ENCODE measurements around the gene FANCD2.

- TF ChIP-seq CTCF (conservative IDR thresholded peaks at IDR 0.05) (no peak), EZH2 (IDR thresholded peaks at IDR 0.05; ENCODE audit: low read depth) (no peak)
These were observed 116.7 kb downstream of the FANCD2 start for GRCh38 chr3:10142707-10143560.
